Calu3 (cell line): ENCODE data around the gene CST9. TPM values are rescaled to one million over a fixed set of nuclear protein-coding genes. Genes with fewer than 3 reads are reported as not detected.

Source experiments
- BruUV-seq: library from RNA; stranded (reverse); fragments of 400-500 nt; replicated peaks from 2 replicates; lab custom pipeline; 2021; lab: Mats Ljungman, UMichigan
- CTCF ChIA-PET: fragments of 300-600 bp; sonication (Branson Sonifier 250); formaldehyde crosslinking; loops from one replicate; lab custom pipeline; 2022; ENCODE audit warnings: antibody characterized with exemption; lab: Charles Lee
- DNase-seq: peaks from one replicate; pipeline ENCODE4 v3.0.0; 2022
- H3K27ac Mint-ChIP-seq: one replicate; pipeline ENCODE4 v1.8.0; 2022; ENCODE audit warnings: mixed read lengths; ENCODE audit not compliant: unreplicated experiment
- H3K27me3 Mint-ChIP-seq: one replicate; pipeline ENCODE4 v1.8.0; 2022; ENCODE audit warnings: mixed read lengths; ENCODE audit not compliant: unreplicated experiment
- H3K36me3 Mint-ChIP-seq: one replicate; pipeline ENCODE4 v1.8.0; 2022; ENCODE audit warnings: mild to moderate bottlenecking, moderate library complexity, mixed read lengths; ENCODE audit not compliant: insufficient read depth, unreplicated experiment
- H3K4me1 Mint-ChIP-seq: one replicate; pipeline ENCODE4 v1.8.0; 2022; ENCODE audit warnings: mild to moderate bottlenecking, low read depth, mixed read lengths; ENCODE audit not compliant: unreplicated experiment
- H3K4me3 Mint-ChIP-seq: one replicate; pipeline ENCODE4 v1.8.0; 2022; ENCODE audit warnings: mild to moderate bottlenecking, low read depth, moderate library complexity, mixed read lengths; ENCODE audit not compliant: unreplicated experiment
- H3K9me3 Mint-ChIP-seq: one replicate; pipeline ENCODE4 v1.8.0; 2022; ENCODE audit warnings: low read depth, mixed read lengths; ENCODE audit not compliant: unreplicated experiment
- intact Hi-C: fragments of 100-400 bp; cut with micrococcal nuclease; formaldehyde crosslinking; loops from one replicate; pipeline ENCODE4 v1.10.0; 2022; ENCODE audit not compliant: unreplicated experiment
- total RNA-seq: library from RNA; stranded (reverse); gene quantifications from 2 replicates; pipeline ENCODE4 v1.2.3, GENCODE V29; 2022
- TF ChIP-seq, protein P1 (sequence below): fragments of 200-600 bp; IDR thresholded peaks from one replicate; pipeline ENCODE4 v1.8.0; 2022; ENCODE audit warnings: antibody characterized with exemption; ENCODE audit not compliant: unreplicated experiment

Gene CST9
- total RNA-seq, 1 experiment from 2014 or later, result not detected

DNA sequence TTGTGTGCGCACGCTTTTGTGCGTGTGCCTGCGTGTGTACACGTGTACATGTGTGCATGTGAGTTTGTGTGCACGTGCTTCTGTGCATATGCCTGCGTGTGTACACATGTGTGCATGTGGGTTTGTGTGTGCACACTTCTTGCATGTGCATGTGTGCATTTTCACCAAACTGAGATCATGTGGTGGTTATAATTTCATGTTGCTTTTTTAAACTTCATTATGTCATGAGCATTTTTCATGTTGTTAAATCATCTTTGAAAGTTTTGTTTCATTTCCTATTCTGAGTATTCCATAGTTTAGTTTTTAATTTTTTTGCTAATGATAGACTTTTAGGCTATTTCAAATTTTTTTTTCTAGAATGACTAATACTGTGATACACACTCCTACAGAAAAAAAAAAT lies 38.4 kb upstream of the CST9 start:
- Mint-ChIP-seq H3K4me3 (no peak overlapping the region), H3K4me1 (no peaks in the 10 kb centered on the region), H3K27me3 (no peaks in the 10 kb centered on the region), H3K9me3 (no peaks in the 10 kb centered on the region), H3K27ac (no peak overlapping the region), H3K36me3 (no peaks in the 10 kb centered on the region)
- TF ChIP-seq, protein P1, sequence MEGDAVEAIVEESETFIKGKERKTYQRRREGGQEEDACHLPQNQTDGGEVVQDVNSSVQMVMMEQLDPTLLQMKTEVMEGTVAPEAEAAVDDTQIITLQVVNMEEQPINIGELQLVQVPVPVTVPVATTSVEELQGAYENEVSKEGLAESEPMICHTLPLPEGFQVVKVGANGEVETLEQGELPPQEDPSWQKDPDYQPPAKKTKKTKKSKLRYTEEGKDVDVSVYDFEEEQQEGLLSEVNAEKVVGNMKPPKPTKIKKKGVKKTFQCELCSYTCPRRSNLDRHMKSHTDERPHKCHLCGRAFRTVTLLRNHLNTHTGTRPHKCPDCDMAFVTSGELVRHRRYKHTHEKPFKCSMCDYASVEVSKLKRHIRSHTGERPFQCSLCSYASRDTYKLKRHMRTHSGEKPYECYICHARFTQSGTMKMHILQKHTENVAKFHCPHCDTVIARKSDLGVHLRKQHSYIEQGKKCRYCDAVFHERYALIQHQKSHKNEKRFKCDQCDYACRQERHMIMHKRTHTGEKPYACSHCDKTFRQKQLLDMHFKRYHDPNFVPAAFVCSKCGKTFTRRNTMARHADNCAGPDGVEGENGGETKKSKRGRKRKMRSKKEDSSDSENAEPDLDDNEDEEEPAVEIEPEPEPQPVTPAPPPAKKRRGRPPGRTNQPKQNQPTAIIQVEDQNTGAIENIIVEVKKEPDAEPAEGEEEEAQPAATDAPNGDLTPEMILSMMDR, result no peak
- intact Hi-C loops, result no loop called here
- BruUV-seq, result no TSS peak
- no peak for DNase-seq
- CTCF ChIA-PET, result no interaction called here

GRCh38 chr20:23643659-23644058 lies 37.9 kb upstream of the CST9 start:
- CTCF ChIA-PET, result no interaction called here
- no peak overlapping the region for H3K27ac Mint-ChIP-seq
- TF ChIP-seq, protein P1, result no peak
- intact Hi-C loops, result no loop called here
- no peaks in the 10 kb centered on the region for H3K9me3 Mint-ChIP-seq
- no TSS peak for BruUV-seq
- H3K36me3 Mint-ChIP-seq, result no peaks in the 10 kb centered on the region
- H3K27me3 Mint-ChIP-seq, result no peaks in the 10 kb centered on the region
- no peak overlapping the region for H3K4me3 Mint-ChIP-seq
- no peaks in the 10 kb centered on the region for H3K4me1 Mint-ChIP-seq
- no peak for DNase-seq

DNA sequence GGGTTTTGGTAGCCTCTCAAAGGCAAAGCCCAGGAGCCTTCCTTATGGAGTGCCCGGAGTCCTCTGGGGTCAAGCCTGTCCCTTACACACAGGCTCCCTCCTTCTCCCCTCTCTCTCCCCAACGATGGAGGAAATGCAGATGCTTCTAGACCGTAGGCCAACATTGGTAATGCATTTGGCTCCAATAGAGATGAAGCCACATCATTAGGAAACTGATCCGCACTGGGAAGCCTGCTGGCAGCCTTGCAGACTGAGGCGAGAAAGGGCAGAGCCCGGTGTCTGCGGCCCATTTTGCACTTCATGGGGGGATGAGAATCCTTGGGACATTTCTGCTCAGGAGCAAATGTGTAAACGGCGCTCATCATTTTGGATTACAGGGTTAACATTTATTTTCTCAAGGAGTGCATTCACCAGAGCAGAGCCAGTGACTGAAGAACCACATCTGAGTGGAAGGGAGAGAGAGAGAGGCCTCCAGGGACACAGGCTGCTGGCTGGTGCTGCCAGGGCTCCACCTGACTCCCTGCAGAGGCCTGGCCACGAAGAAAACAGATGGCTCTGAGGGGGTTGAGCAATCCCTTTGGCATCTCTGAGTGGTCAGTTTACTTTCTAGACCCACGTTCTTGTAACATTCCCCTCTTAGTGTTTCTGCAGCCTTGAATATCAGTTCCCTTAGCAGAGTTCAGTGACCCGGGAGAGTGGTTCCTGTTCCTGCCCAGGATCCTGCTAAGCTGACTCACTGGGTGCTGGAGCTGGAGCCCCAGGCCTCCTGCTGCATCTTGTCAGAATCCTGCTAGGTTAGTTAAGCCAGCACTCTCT lies 36.4 kb upstream of the CST9 start:
- no TSS peak for BruUV-seq
- Mint-ChIP-seq H3K36me3 (peaks cover 2% of the 10 kb centered on the region), H3K27me3 (no peaks in the 10 kb centered on the region), H3K9me3 (no peaks in the 10 kb centered on the region), H3K27ac (no peak overlapping the region), H3K4me3 (no peak overlapping the region), H3K4me1 (no peaks in the 10 kb centered on the region)
- DNase-seq, result no peak
- intact Hi-C loops, result no loop called here
- TF ChIP-seq, protein P1, result no peak
- CTCF ChIA-PET, result no interaction called here

- intact Hi-C loops, result no loop called here
- CTCF ChIA-PET, result no interaction called here
- H3K36me3 Mint-ChIP-seq, result peaks cover 8% of the 10 kb centered on the region
- no peak overlapping the region for H3K27ac Mint-ChIP-seq
- H3K27me3 Mint-ChIP-seq, result no peaks in the 10 kb centered on the region
- no peaks in the 10 kb centered on the region for H3K9me3 Mint-ChIP-seq
- TF ChIP-seq, protein P1, result no peak
- no peaks in the 10 kb centered on the region for H3K4me1 Mint-ChIP-seq
- no peak overlapping the region for H3K4me3 Mint-ChIP-seq
- no peak for DNase-seq
- no TSS peak for BruUV-seq
Measured at GRCh38 chr20:23640671-23641667, 35.3 kb upstream of the CST9 start.
